Colonic mucosa (tissue), 4 donors: Measurements from ENCODE around the gene ARMH3. TPM values are rescaled to one million over a fixed set of nuclear protein-coding genes. Genes with fewer than 3 reads are reported as not detected.

ENCODE experiments used
- DNase-seq: peaks from one replicate; pipeline ENCODE4 v3.0.0-alpha.2; 2020
- H3K27ac ChIP-seq: fragments of 200-600 bp; one replicate; pipeline ENCODE4 v1.8.0; 2021
- H3K27me3 ChIP-seq: fragments of 200-600 bp; one replicate; pipeline ENCODE4 v1.8.0; 2021
- H3K36me3 ChIP-seq: fragments of 200-600 bp; one replicate; pipeline ENCODE4 v1.8.0; 2021
- H3K4me1 ChIP-seq: fragments of 200-600 bp; one replicate; pipeline ENCODE4 v1.8.0; 2021; ENCODE audit warnings: mild to moderate bottlenecking
- H3K4me3 ChIP-seq: fragments of 200-600 bp; one replicate; pipeline ENCODE4 v1.8.0; 2021
- H3K9ac ChIP-seq, 2 donors: one replicate each; pipeline ENCODE4 v1.7.0; 2013; ENCODE audit warnings: control low read depth in 2 of 2, low read depth in 2 of 2, low read length in 2 of 2
- H3K9me3 ChIP-seq: fragments of 200-600 bp; one replicate; pipeline ENCODE4 v1.8.0; 2021
- CTCF ChIP-seq: fragments of 200-600 bp; IDR thresholded peaks from one replicate; pipeline ENCODE4 v1.8.0; 2022; ENCODE audit warnings: antibody characterized with exemption, mild to moderate bottlenecking
- intact Hi-C: fragments of 100-400 bp; cut with DNase I; formaldehyde crosslinking; loops from one replicate; pipeline ENCODE4 v1.14.1; 2022
- total RNA-seq, 2 donors: library from RNA; stranded (reverse); fragmentation: NEBNext Ultra II Directional in 1 of 2; extraction: Animal tissue kit (Norgen Biotek cat#: 25700) in 1 of 2; gene quantifications; one replicate each; pipeline ENCODE4 v1.2.1, GENCODE V29; 2021
- donor health status: healthy.
- donor health status: DM: no; HTN: no; CAD: no.
- donor health status: DM: no; HTN: no; CAD: no.

Gene ARMH3
- total RNA-seq, 2 donors from 2014 or later = 25.1 to 31.3 TPM

GRCh38 chr10:101886521-101887312 is 169.3 kb downstream of the ARMH3 start:
- H3K36me3 ChIP-seq = no peaks in the 10 kb centered on the region
- no peak for DNase-seq
- H3K9me3 ChIP-seq = no peaks in the 10 kb centered on the region
- no peak overlapping the region for H3K27ac ChIP-seq
- H3K4me1 ChIP-seq = no peaks in the 10 kb centered on the region
- intact Hi-C loops = no loop called here
- no peak overlapping the region for H3K9ac ChIP-seq
- TF ChIP-seq CTCF = no peak
- H3K4me3 ChIP-seq = no peak overlapping the region
- H3K27me3 ChIP-seq = no peaks in the 10 kb centered on the region

GRCh38 chr10:101881036-101881774 is 174.8 kb downstream of the ARMH3 start:
- Histone ChIP-seq H3K27me3 (no peaks in the 10 kb centered on the region), H3K9me3 (no peaks in the 10 kb centered on the region), H3K36me3 (no peaks in the 10 kb centered on the region), H3K27ac (no peak overlapping the region), H3K9ac (no peak overlapping the region), H3K4me1 (no peaks in the 10 kb centered on the region), H3K4me3 (no peak overlapping the region)
- intact Hi-C loops = no loop called here
- TF ChIP-seq CTCF = no peak
- no peak for DNase-seq

- no peaks in the 10 kb centered on the region for H3K4me1 ChIP-seq
- no peak overlapping the region for H3K9ac ChIP-seq
- H3K27me3 ChIP-seq = no peaks in the 10 kb centered on the region
- no peak for DNase-seq
- no peaks in the 10 kb centered on the region for H3K9me3 ChIP-seq
- intact Hi-C loops = no loop called here
- no peak overlapping the region for H3K27ac ChIP-seq
- H3K36me3 ChIP-seq = no peaks in the 10 kb centered on the region
- TF ChIP-seq CTCF = no peak
- no peak overlapping the region for H3K4me3 ChIP-seq
These were observed 175.8 kb downstream of the ARMH3 start for GRCh38 chr10:101880232-101880573.

- no peak overlapping the region for H3K27ac ChIP-seq
- TF ChIP-seq CTCF = no peak
- no peaks in the 10 kb centered on the region for H3K4me1 ChIP-seq
- no peak overlapping the region for H3K4me3 ChIP-seq
- no peak overlapping the region for H3K9ac ChIP-seq
- H3K27me3 ChIP-seq = no peaks in the 10 kb centered on the region
- no peaks in the 10 kb centered on the region for H3K9me3 ChIP-seq
- H3K36me3 ChIP-seq = no peaks in the 10 kb centered on the region
- DNase-seq = no peak
- intact Hi-C loops = no loop called here
These were observed 176.3 kb downstream of the ARMH3 start for GRCh38 chr10:101879456-101880231.

- Histone ChIP-seq H3K9me3 (no peaks in the 10 kb centered on the region), H3K9ac (no peak overlapping the region), H3K27me3 (no peaks in the 10 kb centered on the region), H3K4me3 (no peak overlapping the region), H3K4me1 (no peaks in the 10 kb centered on the region), H3K27ac (no peak overlapping the region), H3K36me3 (no peaks in the 10 kb centered on the region)
- no peak for TF ChIP-seq CTCF
- DNase-seq = no peak
- intact Hi-C loops = no loop called here
These were observed 177.1 kb downstream of the ARMH3 start for GRCh38 chr10:101878869-101879268.
